T-helper 1 cell treated with Interleukin-12 subunit alpha and Interleukin-12 subunit beta and Interleukin-4 antibody, amounts not matched to agents 30 μg/mL and 1 μg/mL, for 36 hours (primary cell): ENCODE measurements around the gene SLC11A2.

Experiments
- H3K27ac Mint-ChIP-seq: one replicate; pipeline ENCODE4 v1.8.0; 2021; ENCODE audit warnings: mild to moderate bottlenecking, mixed read lengths
- H3K27me3 Mint-ChIP-seq: one replicate; pipeline ENCODE4 v1.8.0; 2021; ENCODE audit warnings: low read depth, mixed read lengths
- H3K36me3 Mint-ChIP-seq: one replicate; pipeline ENCODE4 v1.8.0; 2021; ENCODE audit warnings: low read depth, mixed read lengths
- H3K4me1 Mint-ChIP-seq: one replicate; pipeline ENCODE4 v1.8.0; 2021; ENCODE audit warnings: low read depth, mixed read lengths
- H3K4me3 Mint-ChIP-seq: one replicate; pipeline ENCODE4 v1.8.0; 2021; ENCODE audit warnings: mild to moderate bottlenecking, moderate library complexity, mixed read lengths
- H3K9me3 Mint-ChIP-seq: one replicate; pipeline ENCODE4 v1.8.0; 2021; ENCODE audit warnings: mixed read lengths

Gene SLC11A2

GRCh38 chr12:50990791-50991190 is 35.4 kb downstream of the SLC11A2 start:
- Mint-ChIP-seq H3K36me3 (peaks cover 53% of the 10 kb centered on the region), H3K9me3 (no peaks in the 10 kb centered on the region), H3K4me3 (no peak overlapping the region), H3K4me1 (peaks cover 22% of the 10 kb centered on the region), H3K27ac (no peak overlapping the region), H3K27me3 (no peaks in the 10 kb centered on the region)

- Mint-ChIP-seq H3K27me3 (no peaks in the 10 kb centered on the region), H3K4me1 (peaks cover 26% of the 10 kb centered on the region), H3K9me3 (no peaks in the 10 kb centered on the region), H3K27ac (no peak overlapping the region), H3K4me3 (no peak overlapping the region), H3K36me3 (peaks cover 48% of the 10 kb centered on the region)
Measured at GRCh38 chr12:50990147-50990727, 35.9 kb downstream of the SLC11A2 start.

GRCh38 chr12:50988871-50989270 is 37.3 kb downstream of the SLC11A2 start:
- H3K36me3 Mint-ChIP-seq = peaks cover 40% of the 10 kb centered on the region
- H3K27me3 Mint-ChIP-seq = no peaks in the 10 kb centered on the region
- peaks cover 32% of the 10 kb centered on the region for H3K4me1 Mint-ChIP-seq
- H3K9me3 Mint-ChIP-seq = no peaks in the 10 kb centered on the region
- H3K27ac Mint-ChIP-seq = no peak overlapping the region
- no peak overlapping the region for H3K4me3 Mint-ChIP-seq

- no peak overlapping the region for H3K4me3 Mint-ChIP-seq
- no peaks in the 10 kb centered on the region for H3K27me3 Mint-ChIP-seq
- peaks cover 38% of the 10 kb centered on the region for H3K36me3 Mint-ChIP-seq
- H3K27ac Mint-ChIP-seq = no peak overlapping the region
- H3K9me3 Mint-ChIP-seq = no peaks in the 10 kb centered on the region
- peaks cover 32% of the 10 kb centered on the region for H3K4me1 Mint-ChIP-seq
Measured at GRCh38 chr12:50988051-50988450, 38.1 kb downstream of the SLC11A2 start.

GRCh38 chr12:50986966-50987737 is 39.0 kb downstream of the SLC11A2 start:
- H3K27me3 Mint-ChIP-seq = no peaks in the 10 kb centered on the region
- peaks cover 32% of the 10 kb centered on the region for H3K4me1 Mint-ChIP-seq
- H3K27ac Mint-ChIP-seq = peak overlapping the region; percentile 65
- H3K36me3 Mint-ChIP-seq = peaks cover 33% of the 10 kb centered on the region
- no peak overlapping the region for H3K4me3 Mint-ChIP-seq
- H3K9me3 Mint-ChIP-seq = no peaks in the 10 kb centered on the region

GRCh38 chr12:50985322-50985721 is 40.9 kb downstream of the SLC11A2 start:
- H3K4me1 Mint-ChIP-seq = peaks cover 35% of the 10 kb centered on the region
- H3K9me3 Mint-ChIP-seq = no peaks in the 10 kb centered on the region
- H3K36me3 Mint-ChIP-seq = peaks cover 23% of the 10 kb centered on the region
- no peak overlapping the region for H3K4me3 Mint-ChIP-seq
- H3K27me3 Mint-ChIP-seq = no peaks in the 10 kb centered on the region
- no peak overlapping the region for H3K27ac Mint-ChIP-seq

- H3K36me3 Mint-ChIP-seq = peaks cover 20% of the 10 kb centered on the region
Measured at GRCh38 chr12:50984586-50985298, 41.4 kb downstream of the SLC11A2 start.

GRCh38 chr12:50981319-50982239 is 44.6 kb downstream of the SLC11A2 start:
- peaks cover 22% of the 10 kb centered on the region for H3K36me3 Mint-ChIP-seq
- H3K27me3 Mint-ChIP-seq = no peaks in the 10 kb centered on the region
- no peaks in the 10 kb centered on the region for H3K9me3 Mint-ChIP-seq
- H3K4me1 Mint-ChIP-seq = peaks cover 44% of the 10 kb centered on the region
- no peak overlapping the region for H3K4me3 Mint-ChIP-seq
- peak overlapping the region; percentile 73 for H3K27ac Mint-ChIP-seq

More at GRCh38 chr12:50984586-50985298, 41.4 kb downstream of the SLC11A2 start:
- H3K27me3 Mint-ChIP-seq = no peaks in the 10 kb centered on the region
- H3K27ac Mint-ChIP-seq = no peak overlapping the region
- no peaks in the 10 kb centered on the region for H3K9me3 Mint-ChIP-seq
- peaks cover 39% of the 10 kb centered on the region for H3K4me1 Mint-ChIP-seq
- H3K4me3 Mint-ChIP-seq = no peak overlapping the region

- Mint-ChIP-seq H3K4me3 (peak overlapping the region; percentile 62), H3K4me1 (peaks cover 38% of the 10 kb centered on the region), H3K9me3 (no peaks in the 10 kb centered on the region)
Measured at GRCh38 chr12:50980545-50980944, 45.6 kb downstream of the SLC11A2 start.

GRCh38 chr12:50979369-50980052 is 46.7 kb downstream of the SLC11A2 start:
- Mint-ChIP-seq H3K27me3 (no peaks in the 10 kb centered on the region), H3K27ac (peak overlapping the region; percentile 97), H3K9me3 (peaks cover under 1% of the 10 kb centered on the region), H3K36me3 (peaks cover 36% of the 10 kb centered on the region), H3K4me3 (peak overlapping the region; percentile 62), H3K4me1 (peaks cover 32% of the 10 kb centered on the region)

More at GRCh38 chr12:50980545-50980944, 45.6 kb downstream of the SLC11A2 start:
- H3K27me3 Mint-ChIP-seq = no peaks in the 10 kb centered on the region
- peaks cover 28% of the 10 kb centered on the region for H3K36me3 Mint-ChIP-seq
- peak overlapping the region; percentile 97 for H3K27ac Mint-ChIP-seq

GRCh38 chr12:50971946-50972345 is 54.2 kb downstream of the SLC11A2 start:
- peaks cover 7% of the 10 kb centered on the region for H3K4me1 Mint-ChIP-seq
- peaks cover 48% of the 10 kb centered on the region for H3K36me3 Mint-ChIP-seq
- no peaks in the 10 kb centered on the region for H3K27me3 Mint-ChIP-seq
- peaks cover 10% of the 10 kb centered on the region for H3K9me3 Mint-ChIP-seq
- no peak overlapping the region for H3K27ac Mint-ChIP-seq
- no peak overlapping the region for H3K4me3 Mint-ChIP-seq

- peaks cover 14% of the 10 kb centered on the region for H3K36me3 Mint-ChIP-seq
- H3K4me1 Mint-ChIP-seq = peaks cover 10% of the 10 kb centered on the region
- no peaks in the 10 kb centered on the region for H3K9me3 Mint-ChIP-seq
- no peaks in the 10 kb centered on the region for H3K27me3 Mint-ChIP-seq
- no peak overlapping the region for H3K4me3 Mint-ChIP-seq
- no peak overlapping the region for H3K27ac Mint-ChIP-seq
Measured at GRCh38 chr12:50964432-50964831, 61.8 kb downstream of the SLC11A2 start.

GRCh38 chr12:50961708-50962107 is 64.5 kb downstream of the SLC11A2 start:
- Mint-ChIP-seq H3K4me3 (no peak overlapping the region), H3K4me1 (peaks cover 10% of the 10 kb centered on the region), H3K27ac (no peak overlapping the region), H3K9me3 (no peaks in the 10 kb centered on the region), H3K27me3 (no peaks in the 10 kb centered on the region), H3K36me3 (peaks cover 5% of the 10 kb centered on the region)
